CD4-positive, alpha-beta T cell treated with Interleukin-6 at 100 ng/mL for 8 hours (primary cell): ENCODE data around the gene CDH13.

Experiments used
- DNase-seq: peaks from one replicate; pipeline ENCODE4 v3.0.0-alpha.2; 2020; ENCODE audit warnings: mixed read lengths, low spot score

Gene CDH13

DNA sequence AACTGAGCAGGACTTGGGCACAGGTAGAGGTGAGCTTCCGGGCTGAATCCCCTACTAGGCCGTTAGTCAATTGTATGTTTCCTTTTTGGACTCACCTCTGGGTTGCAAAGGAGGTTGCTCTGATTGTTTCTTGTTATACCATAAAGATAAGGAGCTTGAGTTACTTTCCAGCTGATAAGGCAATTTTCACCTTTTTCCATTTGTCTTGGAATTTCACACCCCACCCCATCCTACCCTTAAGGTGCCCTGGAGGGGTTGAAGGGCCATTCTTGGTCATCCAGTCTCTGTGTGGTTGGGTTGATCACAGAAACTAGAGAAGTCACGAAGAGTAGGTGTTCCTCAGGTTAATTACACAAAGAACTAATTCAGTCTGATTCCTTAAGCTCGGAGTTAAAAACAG is 162.2 kb downstream of the CDH13 start:
- DNase-seq = no peak

DNA sequence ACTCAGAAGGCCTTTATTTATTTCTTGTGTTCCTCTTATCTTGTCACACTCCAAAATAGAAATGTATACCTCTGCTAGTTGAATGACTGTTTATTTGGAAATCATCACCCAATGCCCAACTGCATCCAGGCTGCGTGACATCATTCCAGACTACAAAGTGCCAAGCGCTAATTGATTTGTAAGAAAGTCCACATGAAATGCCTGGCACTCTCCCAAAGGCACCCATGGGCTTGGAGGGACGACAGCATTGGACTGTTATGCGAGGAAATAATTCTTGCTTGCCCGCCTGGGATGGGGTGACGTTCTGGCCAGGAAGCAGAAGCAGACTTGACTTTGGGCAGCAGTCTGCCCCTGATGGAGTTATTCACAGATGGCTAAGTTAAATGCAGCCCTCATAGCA is 165.9 kb downstream of the CDH13 start:
- DNase-seq = no peak

DNA sequence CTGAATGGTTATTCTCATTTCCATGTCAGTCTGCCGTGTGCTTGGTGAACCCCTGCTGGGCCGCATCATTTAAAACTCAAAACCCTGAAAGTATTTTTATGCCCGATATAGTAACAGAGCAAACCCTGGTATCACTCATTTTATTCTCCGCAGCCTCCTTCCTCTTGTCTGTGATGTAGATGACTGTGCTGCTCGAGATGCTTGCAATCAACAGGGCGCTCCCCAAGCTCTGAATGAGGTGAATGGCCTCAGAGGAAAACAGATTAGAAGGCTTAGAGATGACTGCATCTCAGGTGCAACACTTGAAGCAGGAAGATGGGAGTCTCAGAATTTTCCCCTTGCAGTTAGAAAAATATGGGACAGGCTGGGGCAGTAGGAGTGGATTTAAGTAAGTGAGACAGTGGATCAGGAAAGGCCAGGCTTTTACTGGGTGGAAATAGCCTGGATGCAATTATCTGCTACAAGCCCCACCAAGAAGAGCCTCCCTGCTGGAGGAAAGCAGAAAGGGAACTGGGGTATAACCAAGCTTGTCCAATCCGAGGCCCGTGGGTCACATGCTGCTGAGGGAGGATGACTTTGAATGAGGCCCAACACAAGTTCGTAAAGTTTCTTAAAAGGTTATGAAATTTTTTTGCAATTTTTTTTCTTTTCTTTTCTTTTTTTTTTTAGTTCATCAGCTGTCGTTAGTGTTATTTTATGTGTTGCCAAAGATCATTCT is 166.9 kb downstream of the CDH13 start:
- no peak for DNase-seq

DNA sequence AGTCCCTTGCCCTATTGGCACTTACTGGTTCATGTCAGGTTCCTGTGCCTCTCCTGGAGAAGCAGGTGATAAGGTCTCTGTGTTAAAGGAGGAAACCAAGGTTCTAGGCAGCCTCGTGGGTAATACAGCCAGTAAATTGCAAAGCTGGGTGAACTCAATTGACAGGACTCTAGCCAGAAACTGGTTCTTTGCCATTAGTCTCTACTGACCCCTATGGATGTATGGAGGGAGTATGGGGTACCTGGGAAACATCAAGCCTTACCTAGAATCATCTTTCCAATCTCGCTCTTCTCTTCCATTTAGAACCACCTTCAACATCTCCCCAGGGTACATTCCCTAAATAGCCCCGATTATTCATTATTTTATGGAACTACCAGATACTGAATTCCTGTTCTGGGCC is 169.3 kb downstream of the CDH13 start:
- no peak for DNase-seq

DNA sequence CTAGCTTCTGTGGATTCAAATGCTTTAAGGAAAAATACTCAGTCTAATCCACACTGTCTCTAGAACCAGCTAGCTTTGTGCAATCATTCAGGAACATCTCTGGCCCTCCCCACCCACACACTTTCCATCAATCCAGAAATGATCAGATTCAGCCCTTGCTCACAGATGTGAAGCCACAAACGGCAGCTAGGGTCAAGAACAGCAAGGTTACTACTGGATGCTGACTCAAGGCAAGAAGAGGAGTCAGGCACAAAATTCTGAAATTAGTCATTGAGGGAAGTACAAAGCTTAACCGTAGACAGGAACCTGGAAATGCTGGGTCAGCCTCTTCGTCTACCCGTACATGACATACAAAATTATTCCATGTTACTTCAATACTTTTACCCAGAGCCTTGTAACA is 174.6 kb downstream of the CDH13 start:
- DNase-seq = no peak

DNA sequence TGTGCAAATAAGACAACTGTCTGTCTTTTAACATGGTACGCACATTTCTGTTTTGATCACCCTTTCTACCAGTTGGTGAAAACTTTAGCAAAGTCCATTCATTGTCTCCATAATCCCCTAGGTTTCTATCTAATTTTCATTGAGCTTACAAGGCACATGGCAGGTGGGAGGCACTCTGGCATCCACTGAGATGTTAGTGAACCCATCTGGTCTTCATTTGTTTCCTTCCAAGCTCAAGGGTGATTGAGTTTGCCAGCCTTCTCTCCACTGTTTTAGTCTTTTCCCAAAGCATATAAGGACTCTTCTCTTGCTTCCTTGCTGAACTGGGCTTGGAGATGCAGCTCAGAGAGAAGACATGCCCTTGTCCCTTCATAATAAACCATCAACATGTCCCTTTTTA is 179.1 kb downstream of the CDH13 start:
- DNase-seq = no peak

DNA sequence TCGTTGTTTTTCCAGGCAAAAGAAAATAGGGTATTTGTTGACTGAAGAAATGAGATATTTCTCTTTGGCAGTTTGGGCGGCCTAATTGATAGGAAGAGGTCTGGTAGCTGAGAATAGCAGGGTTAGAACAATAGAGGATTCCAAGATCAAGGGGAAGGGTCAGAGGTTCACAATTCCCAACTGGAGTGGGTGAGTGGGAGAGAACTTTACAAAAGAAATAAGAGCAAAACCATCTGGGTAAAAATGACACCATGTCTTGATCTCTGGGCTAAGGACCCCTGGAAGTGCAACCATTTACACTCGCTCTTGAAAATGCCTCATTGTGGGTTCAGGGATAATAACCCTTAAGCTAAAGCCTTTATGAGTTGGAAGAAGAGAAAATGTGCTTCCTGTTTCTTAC is 180.5 kb downstream of the CDH13 start:
- DNase-seq = no peak

DNA sequence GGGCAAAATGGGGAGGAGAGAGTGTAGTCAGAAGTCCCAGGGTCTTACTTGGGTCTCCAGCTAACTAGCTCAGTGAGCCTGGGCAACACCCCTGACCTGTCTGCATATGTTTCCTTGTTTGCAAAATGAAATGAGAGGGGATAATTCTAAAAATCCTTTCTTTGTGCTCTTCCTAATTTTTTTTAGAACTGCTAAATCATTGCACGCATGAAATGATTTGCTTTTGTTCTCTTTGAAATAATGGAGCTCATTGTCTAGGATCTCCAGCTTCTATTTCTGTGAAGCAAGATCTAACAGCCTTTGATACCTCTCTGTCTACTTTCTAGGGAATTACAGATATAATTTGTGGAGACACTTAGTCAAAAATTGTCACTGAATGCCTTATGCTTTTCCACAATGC is 181.3 kb downstream of the CDH13 start:
- DNase-seq = no peak

DNA sequence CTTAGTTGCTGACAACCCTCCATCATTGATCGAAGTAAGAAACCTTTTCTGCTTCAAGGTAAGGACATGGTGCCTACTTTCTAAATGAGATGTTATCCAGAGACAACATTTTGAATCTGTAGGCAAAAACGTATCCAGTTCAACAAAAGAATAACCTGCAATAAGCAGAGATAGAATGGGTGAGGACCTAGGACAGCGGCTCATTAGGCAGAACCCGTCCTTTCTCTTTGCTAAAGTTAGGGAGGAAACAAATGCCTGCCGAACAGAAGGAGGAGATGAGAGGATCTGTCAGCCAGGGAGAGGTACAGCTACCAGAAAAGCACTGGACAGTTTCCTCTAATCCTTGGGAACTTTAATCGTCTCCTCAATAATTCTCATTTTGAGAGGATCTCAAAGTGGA is 183.3 kb downstream of the CDH13 start:
- no peak for DNase-seq

DNA sequence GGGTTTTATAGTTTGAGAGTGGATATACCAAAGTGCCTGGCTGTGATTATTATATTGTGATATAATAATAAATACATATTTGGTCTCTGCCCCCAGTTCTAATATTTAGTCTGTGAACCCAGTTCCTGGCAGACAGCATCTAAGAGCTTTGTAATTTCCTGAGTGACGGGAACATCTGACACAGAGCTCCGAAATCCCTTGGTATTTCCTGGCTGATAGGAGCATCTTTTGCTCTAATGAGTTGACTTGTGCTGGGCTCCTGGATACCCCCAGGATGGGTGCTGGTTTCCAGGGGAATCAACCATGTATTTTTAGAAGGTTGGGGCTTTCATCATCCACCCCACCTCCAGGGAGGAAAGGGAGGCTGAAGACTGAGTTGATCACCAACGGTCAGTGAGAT is 187.3 kb downstream of the CDH13 start:
- DNase-seq = no peak

DNA sequence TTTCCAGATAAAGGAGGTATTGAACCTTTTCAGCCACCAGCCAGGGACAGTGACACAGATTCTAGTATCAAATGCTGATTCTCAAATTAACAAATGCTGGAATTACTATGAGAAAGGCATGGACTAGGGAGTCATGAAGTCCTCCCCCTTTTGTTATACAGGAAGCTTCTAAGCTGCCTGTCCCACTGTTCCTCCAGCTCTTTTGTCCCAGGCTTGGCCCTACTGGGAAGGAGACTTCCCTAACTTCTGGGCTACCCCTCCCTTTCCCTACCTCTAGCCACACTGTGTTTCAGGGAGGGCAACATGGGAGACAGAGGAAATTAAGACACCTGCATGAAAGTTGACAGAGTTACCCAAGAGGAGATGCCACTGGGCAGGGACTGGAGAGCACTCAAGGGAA is 192.5 kb downstream of the CDH13 start:
- DNase-seq = no peak

DNA sequence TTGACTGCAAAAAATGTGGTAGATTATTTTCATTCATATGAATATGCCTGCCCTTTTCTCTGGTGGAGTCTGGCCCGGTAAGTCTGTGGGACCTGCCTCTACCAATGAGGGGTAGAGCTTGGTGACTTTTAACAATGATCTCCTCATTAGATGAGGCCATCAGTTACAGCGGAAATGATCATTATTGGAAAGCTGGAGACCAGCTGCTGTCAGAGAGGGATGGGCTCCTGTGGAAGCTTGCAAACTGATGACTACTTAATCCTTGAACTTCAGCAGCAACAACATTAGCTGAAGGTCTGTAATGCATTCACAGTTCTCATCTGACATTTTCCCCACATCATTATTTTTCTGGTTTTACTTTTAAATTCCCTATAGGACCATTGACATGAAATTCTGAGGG is 194.1 kb downstream of the CDH13 start:
- no peak for DNase-seq

DNA sequence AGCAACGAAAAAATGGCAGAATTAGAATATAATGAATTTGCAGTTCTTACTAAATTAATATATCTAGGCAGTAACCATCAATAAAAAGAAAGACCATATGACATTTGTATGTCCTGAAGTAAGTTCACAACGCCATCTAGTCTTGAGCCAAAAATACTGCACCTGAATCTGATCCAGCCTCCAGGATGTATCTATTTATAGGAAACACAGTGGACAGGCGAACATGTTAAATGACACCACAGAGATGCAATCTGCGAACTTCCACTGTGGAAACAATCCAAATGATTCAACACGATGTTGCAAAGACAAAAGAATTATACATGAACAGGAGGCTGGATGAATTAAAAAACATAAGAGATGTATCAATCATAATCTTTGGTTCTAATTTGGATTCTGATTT is 197.6 kb downstream of the CDH13 start:
- DNase-seq = no peak

DNA sequence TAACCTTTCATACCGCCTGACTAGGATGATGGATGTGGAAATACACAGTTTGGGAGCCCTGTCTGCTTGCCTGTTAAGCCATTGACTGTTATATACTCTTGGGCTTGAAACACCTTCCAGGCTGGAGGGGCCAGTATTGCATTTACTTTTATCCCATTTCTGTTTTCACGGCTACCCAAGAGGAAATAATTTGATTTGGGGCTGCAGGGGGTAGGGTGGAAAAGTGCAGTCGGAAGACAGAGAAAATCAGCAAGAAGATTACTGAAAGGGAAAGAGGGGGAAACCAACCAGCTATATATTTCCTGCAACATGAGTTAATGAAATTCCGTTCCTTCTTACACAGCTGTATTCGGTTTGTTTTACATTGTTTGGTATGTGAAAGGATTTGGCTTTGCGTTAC is 202.5 kb downstream of the CDH13 start:
- DNase-seq = no peak

DNA sequence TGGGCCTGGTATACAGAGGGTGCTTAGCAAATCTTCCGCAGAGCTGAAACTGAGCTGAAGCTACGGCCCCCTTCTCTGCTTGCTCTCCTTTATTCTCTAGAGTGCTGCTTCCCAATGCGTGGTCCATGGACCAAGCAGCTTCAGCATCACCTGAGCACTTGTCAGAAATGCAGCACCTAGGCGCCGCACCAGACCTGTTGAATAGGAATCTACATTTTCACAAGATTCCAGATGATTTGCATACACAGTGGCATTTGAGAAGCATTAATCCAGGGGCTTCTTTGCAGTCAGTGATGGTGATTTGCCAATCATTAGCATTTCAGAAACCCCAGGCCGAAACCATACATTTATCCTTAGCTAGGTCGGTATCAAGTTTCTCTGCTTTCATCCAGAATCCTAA is 204.2 kb downstream of the CDH13 start:
- no peak for DNase-seq

DNA sequence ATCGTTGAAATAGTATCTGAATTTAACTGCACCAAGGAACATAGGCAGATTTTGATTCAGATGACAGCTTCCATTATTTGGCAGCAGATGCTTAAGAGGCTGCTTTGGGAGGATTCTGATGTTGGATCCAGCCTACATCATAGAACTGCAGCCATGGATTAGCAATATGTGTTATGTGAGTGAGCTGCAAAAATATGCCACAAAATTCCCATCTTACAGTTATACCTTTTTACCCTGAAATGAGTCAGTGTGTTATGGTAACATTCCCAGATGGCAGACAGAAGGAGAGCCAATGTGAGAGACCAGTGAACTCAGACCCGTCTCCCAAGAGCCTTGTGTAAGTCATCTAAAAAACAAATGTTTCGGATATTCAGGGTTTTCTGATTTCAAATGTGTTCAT is 206.1 kb downstream of the CDH13 start:
- no peak for DNase-seq

DNA sequence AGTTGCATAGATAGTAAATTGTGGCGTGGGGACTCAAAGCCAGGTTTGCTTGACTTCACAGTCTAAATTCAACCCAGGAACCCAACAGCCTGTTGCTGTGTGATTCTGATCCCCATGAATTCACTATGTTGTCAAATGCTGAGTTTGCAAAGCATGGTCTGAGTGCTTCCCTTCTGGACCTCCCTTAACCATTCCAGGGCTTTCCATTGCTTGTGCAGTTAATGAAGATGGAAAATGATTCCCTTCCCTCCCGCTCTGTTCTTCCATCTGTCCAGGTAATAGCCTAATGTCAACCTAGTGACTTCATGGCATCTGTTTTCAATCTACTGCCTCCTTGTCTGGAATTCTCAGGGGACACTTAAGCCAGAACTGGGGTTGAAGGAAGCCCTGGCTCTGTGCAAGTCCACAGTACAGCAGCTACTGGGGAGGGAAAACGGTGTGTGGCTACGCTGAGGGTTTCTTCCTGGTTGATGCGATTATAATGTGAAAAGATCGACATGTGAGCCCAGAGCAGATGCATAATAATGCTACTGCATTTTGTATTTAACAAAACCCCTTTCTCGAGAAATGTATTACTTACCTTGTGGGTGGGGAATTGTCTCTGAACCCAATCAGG is 206.7 kb downstream of the CDH13 start:
- no peak for DNase-seq

DNA sequence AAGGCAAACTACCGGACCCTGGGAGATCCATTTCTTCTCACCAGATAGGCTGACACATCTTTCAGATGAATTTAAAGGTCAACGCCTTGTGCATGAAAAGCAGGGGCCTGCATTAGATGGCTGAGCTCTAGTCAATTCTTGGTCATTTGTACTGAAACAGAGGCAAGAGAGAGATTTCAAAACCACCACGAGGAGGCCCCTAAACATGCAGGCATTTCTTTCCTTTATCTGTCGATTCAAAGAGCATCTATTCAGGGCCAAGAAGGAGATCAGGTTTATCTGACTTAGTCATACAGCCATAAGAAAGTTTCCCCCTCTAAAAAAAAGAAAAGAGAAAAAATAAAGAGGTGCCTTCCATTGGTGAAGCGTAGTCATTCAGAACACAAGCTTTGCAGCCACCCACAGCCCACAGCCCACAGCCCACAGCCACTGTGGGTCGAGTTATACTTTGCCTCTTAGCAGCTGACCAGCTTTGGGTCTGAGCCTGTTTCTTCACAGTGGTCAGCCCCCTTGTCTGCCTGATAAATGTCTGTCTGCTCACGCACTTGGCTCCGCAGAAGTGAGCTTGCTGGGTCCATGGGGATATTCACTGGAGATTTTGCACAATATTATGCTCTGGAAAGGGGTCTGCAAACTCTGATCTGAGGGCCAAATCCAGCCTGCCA is 207.5 kb downstream of the CDH13 start:
- DNase-seq = no peak

DNA sequence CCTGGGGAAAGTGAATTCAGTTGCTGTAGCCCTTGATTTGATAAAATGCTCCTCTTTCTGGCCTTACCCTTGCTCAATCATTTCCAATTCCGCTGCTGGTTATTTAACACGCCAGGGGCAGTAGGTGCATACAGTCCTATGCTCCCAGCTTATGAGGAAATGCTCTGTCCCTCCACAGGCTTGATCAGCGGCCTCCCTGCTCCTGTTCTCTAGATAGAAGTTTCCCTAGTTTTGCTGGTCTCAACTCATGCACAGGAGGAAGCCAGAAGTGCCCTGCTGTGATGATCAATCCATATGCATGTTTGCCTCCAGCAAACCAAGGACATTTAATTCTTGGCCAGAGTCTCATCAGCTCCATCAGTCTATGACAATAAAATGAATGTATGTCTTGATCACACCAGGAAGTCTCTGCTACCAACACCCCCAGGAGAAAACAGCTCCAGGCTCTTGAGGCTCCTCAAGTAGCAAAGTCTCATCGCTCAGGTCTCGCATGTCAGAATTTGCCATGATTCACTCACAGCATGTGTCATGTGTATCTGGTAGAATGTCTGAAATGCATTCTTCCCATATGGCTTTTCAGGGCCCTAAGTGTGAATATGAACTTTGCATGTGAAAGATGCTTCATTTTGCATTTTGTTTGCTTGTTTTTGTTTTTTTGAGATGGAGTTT is 208.9 kb downstream of the CDH13 start:
- no peak for DNase-seq

DNA sequence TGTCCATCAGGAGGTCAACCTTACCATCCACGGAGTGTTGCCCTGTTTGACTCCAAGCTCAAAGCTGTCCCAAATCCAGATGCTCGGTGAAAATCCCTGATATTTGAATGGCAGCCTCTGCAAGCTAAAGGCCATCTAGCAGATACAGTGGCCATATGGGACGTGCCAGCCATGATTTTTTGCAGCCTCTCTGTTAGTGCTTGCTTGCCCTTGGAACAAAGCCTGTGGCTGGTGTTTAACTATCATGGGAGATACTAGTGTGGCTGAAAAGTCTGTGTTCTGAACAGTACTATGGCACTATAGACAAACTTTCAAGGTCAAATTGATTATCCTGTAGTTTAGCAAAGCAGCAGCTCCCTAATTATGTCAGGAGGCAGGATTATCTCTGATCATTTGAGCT is 214.3 kb downstream of the CDH13 start:
- DNase-seq = no peak

DNA sequence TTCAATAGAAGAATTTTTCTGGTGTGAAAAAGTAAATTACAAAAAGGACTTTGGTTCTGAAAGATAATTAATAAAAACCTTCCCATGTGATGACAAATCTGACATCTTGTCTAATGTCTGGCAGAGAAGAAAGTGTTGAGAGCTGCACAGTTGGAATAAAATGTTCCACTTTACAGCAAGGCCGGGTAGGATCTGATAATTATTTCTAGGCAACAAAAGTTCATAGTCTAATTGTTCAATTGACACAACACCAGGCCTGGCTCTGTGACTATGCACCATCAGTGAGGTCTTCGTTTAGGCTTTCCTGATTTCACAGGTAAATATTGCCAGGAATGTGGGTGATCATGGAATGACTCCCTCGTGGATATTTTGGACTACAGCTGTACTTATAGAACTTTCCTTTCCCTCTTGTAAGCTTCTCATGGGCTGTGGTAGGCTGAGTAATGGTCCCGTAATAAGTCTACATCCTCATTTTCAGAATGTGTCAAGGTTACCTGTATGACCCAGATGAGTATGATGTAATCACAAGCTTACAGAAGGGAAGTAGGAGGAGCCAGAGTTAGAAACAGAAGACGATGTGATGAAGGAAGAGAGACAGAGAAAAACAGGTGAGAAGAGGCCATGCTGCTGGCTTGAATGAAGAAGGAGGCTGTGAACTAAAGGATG is 217.0 kb downstream of the CDH13 start:
- no peak for DNase-seq

DNA sequence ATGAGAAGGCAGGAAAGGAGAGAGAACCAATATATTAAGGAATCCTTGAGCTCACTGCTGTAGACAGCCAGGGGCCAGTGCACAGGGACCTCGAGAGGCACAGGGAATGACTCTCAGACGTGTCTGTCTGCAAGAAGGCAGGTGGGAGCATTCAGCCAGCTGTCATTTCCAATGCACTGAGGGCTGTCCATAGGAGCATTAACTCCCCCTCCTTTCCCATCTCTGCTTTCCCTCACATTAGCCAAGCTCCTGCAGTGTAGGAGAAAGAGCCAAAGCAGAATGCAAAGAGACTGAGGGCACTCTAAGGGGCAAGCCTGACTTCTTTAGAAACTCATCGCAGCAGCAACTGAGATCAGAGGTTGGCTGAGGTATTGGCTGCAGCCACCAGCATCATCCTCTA is 218.3 kb downstream of the CDH13 start:
- DNase-seq = no peak

DNA sequence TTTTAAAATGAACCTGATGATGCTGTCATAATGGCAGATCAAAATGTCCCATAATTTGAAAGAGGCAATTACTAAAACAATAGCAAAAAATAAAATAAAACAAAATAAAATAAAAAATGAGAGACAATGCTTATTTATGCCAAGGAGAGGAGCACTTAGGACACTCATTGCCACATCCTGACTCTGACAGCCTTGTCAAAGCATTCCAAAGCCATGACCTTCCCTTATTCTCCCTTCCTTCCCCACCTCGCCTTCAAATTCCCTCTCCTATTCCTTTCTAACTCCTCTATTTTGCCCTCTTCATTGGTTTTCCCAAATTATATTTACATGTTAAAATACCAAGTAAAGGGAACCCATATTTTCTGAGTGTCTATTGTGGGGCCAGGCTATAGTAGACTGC is 220.0 kb downstream of the CDH13 start:
- DNase-seq = no peak
